Measurements from ENCODE around the gene IRF8. TPM values are rescaled to one million over a fixed set of nuclear protein-coding genes. Genes with fewer than 3 reads are reported as not detected.
A peak's percentile ranks its signal among the peaks of the same experiment; 100 is the strongest.

IRF8 gene
- total RNA-seq, 1 donor from 2014 or later = 0.59 TPM

GRCh38 chr16:85858984-85859817 is 39.8 kb upstream of the IRF8 start:
- Histone ChIP-seq H3K4me1 (ENCODE audit: insufficient read depth, low read length) (no peaks in the 10 kb centered on the region), H2AFZ (ENCODE audit: low read depth, low read length) (no peak overlapping the region), H3K79me2 (ENCODE audit: insufficient read depth, low read length) (no peaks in the 10 kb centered on the region), H3K4me2 (ENCODE audit: low read length) (no peak overlapping the region), H3K36me3 (ENCODE audit: insufficient read depth, low read length) (no peaks in the 10 kb centered on the region), H3K9ac (ENCODE audit: low read length) (no peak overlapping the region), H3K4me3 (ENCODE audit: insufficient read depth, low read depth, low read length) (no peak overlapping the region), H3K27me3 (ENCODE audit: insufficient read depth, low read length) (peaks cover 3% of the 10 kb centered on the region), H4K20me1 (ENCODE audit: insufficient read depth, low read length) (no peaks in the 10 kb centered on the region), H3K27ac (ENCODE audit: low read depth, low read length) (no peak overlapping the region), H3K9me3 (ENCODE audit: insufficient read depth, low read depth, low read length) (no peaks in the 10 kb centered on the region)
- peaks cover 60% of the 10 kb centered on the region for H3K27me3 Mint-ChIP-seq (ENCODE audit: low read depth, unreplicated experiment)
- no peak overlapping the region for H3K4me3 Mint-ChIP-seq (ENCODE audit: unreplicated experiment)
- no peak for FAIRE-seq
- H3K4me1 Mint-ChIP-seq (ENCODE audit: low read depth, unreplicated experiment) = peaks cover 3% of the 10 kb centered on the region
- no peak overlapping the region for H3K27ac Mint-ChIP-seq (ENCODE audit: unreplicated experiment)
- no peak for DNase-seq (ENCODE audit: low read depth)
- peaks cover 4% of the 10 kb centered on the region for H3K9me3 Mint-ChIP-seq (ENCODE audit: unreplicated experiment)
- H3K36me3 Mint-ChIP-seq (ENCODE audit: low read depth, unreplicated experiment) = no peaks in the 10 kb centered on the region
- no peak for TF ChIP-seq CTCF (IDR thresholded peaks at IDR 0.05; ENCODE audit: insufficient read depth, low read depth, low read length)
- TF ChIP-seq EZH2 (IDR thresholded peaks at IDR 0.05; ENCODE audit: insufficient read depth, low read length) = no peak

- Mint-ChIP-seq H3K27ac (ENCODE audit: unreplicated experiment) (no peak overlapping the region), H3K9me3 (ENCODE audit: unreplicated experiment) (peaks cover 4% of the 10 kb centered on the region), H3K4me1 (ENCODE audit: low read depth, unreplicated experiment) (peaks cover 3% of the 10 kb centered on the region), H3K4me3 (ENCODE audit: unreplicated experiment) (no peak overlapping the region), H3K36me3 (ENCODE audit: low read depth, unreplicated experiment) (no peaks in the 10 kb centered on the region), H3K27me3 (ENCODE audit: low read depth, unreplicated experiment) (peaks cover 54% of the 10 kb centered on the region)
- FAIRE-seq (no peak), DNase-seq (ENCODE audit: low read depth) (no peak)
- Histone ChIP-seq H3K4me3 (ENCODE audit: insufficient read depth, low read depth, low read length) (no peak overlapping the region), H2AFZ (ENCODE audit: low read depth, low read length) (no peak overlapping the region), H3K4me2 (ENCODE audit: low read length) (no peak overlapping the region), H3K27ac (ENCODE audit: low read depth, low read length) (no peak overlapping the region), H3K4me1 (ENCODE audit: insufficient read depth, low read length) (no peaks in the 10 kb centered on the region), H3K27me3 (ENCODE audit: insufficient read depth, low read length) (peaks cover 3% of the 10 kb centered on the region), H3K79me2 (ENCODE audit: insufficient read depth, low read length) (no peaks in the 10 kb centered on the region), H3K9me3 (ENCODE audit: insufficient read depth, low read depth, low read length) (no peaks in the 10 kb centered on the region), H4K20me1 (ENCODE audit: insufficient read depth, low read length) (no peaks in the 10 kb centered on the region), H3K36me3 (ENCODE audit: insufficient read depth, low read length) (no peaks in the 10 kb centered on the region), H3K9ac (ENCODE audit: low read length) (no peak overlapping the region)
- TF ChIP-seq EZH2 (IDR thresholded peaks at IDR 0.05; ENCODE audit: insufficient read depth, low read length) (no peak), CTCF (IDR thresholded peaks at IDR 0.05; ENCODE audit: insufficient read depth, low read depth, low read length) (no peak)
These were observed 39.2 kb upstream of the IRF8 start for GRCh38 chr16:85859818-85860125.

GRCh38 chr16:85860413-85861094 is 38.4 kb upstream of the IRF8 start:
- Histone ChIP-seq H3K4me2 (ENCODE audit: low read length) (no peak overlapping the region), H2AFZ (ENCODE audit: low read depth, low read length) (no peak overlapping the region), H3K9me3 (ENCODE audit: insufficient read depth, low read depth, low read length) (no peaks in the 10 kb centered on the region), H3K4me1 (ENCODE audit: insufficient read depth, low read length) (no peaks in the 10 kb centered on the region), H3K9ac (ENCODE audit: low read length) (no peak overlapping the region), H4K20me1 (ENCODE audit: insufficient read depth, low read length) (no peaks in the 10 kb centered on the region), H3K36me3 (ENCODE audit: insufficient read depth, low read length) (no peaks in the 10 kb centered on the region), H3K4me3 (ENCODE audit: insufficient read depth, low read depth, low read length) (no peak overlapping the region), H3K79me2 (ENCODE audit: insufficient read depth, low read length) (no peaks in the 10 kb centered on the region), H3K27ac (ENCODE audit: low read depth, low read length) (no peak overlapping the region), H3K27me3 (ENCODE audit: insufficient read depth, low read length) (peaks cover 3% of the 10 kb centered on the region)
- no peaks in the 10 kb centered on the region for H3K36me3 Mint-ChIP-seq (ENCODE audit: low read depth, unreplicated experiment)
- FAIRE-seq (no peak), DNase-seq (ENCODE audit: low read depth) (no peak)
- H3K27ac Mint-ChIP-seq (ENCODE audit: unreplicated experiment) = no peak overlapping the region
- H3K4me3 Mint-ChIP-seq (ENCODE audit: unreplicated experiment) = peak overlapping the region; percentile 21
- H3K9me3 Mint-ChIP-seq (ENCODE audit: unreplicated experiment) = peaks cover 4% of the 10 kb centered on the region
- H3K27me3 Mint-ChIP-seq (ENCODE audit: low read depth, unreplicated experiment) = peaks cover 53% of the 10 kb centered on the region
- no peak for TF ChIP-seq EZH2 (IDR thresholded peaks at IDR 0.05; ENCODE audit: insufficient read depth, low read length)
- TF ChIP-seq CTCF (IDR thresholded peaks at IDR 0.05; ENCODE audit: insufficient read depth, low read depth, low read length) = no peak
- peaks cover 3% of the 10 kb centered on the region for H3K4me1 Mint-ChIP-seq (ENCODE audit: low read depth, unreplicated experiment)

Data from astrocyte (in vitro differentiated cells and primary cell).